ENCODE measurements around the gene NMNAT2.
"Not testable (repeated sequence)": the region's sequence is repeated elsewhere in the genome, so short reads cannot be mapped to it uniquely, and the experiment has no call there.

NMNAT2 gene

DNA sequence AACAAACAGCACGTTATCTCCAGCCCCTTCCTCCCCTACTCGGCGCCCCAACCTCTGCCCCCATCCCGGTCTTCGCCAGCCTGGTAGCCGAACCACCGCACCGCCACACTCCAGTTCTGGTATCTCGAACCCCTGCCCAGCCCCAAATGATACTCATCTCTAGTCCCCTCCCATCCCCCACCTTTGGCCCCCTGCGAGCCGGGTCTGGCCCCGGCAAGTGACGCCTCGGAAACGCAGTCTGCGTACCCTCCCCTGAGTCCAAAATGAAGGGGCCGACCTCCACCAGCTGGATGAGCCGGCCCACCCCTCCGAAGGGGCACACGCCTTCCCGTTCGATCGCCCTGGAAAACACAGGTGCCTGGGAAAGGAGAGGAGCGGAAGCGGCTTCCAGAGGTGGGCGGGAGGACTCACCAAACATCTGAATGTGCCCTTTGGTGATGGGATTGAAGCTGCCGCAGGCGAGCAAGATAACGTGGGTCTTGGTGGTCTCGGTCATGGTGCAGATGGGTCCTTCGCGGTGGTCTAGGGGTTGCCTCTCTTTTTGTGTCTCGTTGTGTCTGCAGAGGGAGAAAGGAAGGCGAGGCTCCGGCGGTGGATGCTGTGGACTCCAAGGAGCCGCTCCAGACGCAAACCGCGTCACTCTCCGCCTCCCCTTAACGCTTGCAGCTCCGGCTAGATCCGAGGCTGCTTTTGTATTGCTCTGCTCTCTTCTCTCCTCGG lies at the start of gene NMNAT2:
TSS of gene NMNAT2 (minus strand) at position 609 of the 720 bp plus-strand sequence. CDS start at position 496, 113 bp downstream.
- DNase-seq (ENCODE audit: low read depth), result no peak

DNA sequence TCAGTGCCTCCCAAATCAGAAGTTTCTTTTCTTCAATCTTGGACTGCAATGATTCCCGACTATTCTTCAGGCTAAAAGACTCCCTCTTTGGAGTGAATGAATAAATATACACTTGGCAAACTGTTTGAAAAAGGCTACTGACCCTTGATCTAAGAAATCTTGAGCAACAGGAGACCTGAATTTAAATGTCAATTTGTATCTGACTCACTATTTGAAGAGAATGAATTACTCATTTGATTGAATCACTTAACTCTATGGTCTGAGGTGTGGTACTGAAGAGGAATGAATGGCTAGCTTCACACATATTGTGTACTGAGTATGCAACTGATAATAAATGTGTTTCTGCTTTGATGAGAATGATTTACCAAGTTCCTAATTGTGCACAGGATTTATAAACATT lies 49.5 kb upstream of the NMNAT2 start:
- DNase-seq (ENCODE audit: low read depth), result no peak

DNA sequence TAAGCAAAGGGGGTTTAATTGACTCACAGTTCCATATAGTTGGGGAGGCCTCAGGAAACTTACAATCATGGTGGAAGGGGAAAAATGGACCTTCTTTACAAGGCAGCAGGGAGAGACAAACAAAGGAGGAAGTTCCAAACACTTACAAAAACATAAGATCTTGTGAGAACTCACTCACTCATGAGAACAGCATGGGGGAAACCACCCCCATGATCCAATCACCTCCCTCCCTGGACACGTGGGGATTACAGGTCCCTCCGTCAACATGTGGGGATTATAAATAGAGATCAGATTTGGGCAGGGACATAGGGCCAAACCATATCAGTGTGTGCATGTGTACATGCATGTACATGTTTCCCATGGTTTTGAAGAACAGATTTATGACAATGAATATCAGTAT lies 48.6 kb upstream of the NMNAT2 start:
- no peak for DNase-seq (ENCODE audit: low read depth)

DNA sequence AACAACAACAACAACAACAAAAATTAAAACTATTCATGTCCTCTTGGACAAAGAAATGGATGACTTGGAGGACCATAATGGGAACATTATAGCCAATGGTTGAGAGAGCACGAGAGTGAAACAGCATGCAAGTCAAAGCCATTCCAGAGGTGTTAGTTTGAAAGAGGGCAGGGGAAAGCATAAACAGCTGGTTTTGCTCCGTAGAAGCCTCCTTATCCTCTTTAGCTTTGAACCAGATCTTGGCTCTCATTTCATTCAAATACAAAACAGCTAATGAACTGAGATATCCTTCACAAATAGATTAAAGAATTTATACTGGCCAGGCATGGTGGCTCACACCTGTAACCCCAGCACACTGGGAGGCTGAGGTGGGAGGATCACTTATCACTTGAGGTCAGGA lies 45.4 kb upstream of the NMNAT2 start:
- no peak for DNase-seq (ENCODE audit: low read depth)

DNA sequence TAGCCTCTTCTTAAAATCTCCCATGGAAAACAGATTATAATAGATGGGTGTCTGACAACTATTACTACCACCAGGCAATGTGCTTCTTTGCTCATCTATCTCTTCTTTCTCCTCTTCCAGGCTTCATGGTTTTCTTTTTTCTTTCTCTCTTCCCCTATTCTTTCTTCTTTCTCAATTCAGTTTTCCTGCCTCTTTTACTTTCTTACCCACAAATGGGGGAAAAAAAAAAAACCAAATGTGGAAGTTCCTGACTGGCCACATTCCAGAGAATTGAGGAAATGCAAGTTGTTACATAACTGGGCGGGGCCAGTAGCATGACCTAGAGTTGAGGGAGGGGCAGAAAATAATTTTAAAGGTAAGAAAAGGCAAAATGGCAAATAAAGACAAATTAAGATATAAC lies 43.2 kb upstream of the NMNAT2 start:
- DNase-seq (ENCODE audit: low read depth), result no peak

DNA sequence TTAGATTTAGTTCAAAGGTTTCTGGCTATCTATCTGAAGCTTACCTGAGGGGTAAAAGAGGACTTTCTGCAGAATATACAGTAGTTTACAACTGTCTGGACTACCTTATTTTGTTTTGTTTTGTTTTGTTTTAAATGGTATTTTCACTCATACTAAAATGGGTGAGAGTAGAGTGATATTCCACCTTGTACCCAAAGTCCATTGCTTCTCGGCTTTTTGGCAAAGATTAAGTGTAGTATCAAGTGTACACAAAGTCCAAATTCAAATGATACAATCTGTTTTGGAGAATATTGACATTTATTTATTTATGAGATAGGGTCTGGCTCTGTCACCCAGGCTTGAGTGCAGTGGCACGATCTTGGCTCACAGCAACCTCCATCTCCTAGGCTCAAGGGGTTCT lies 42.4 kb upstream of the NMNAT2 start:
- DNase-seq (ENCODE audit: low read depth), result no peak

DNA sequence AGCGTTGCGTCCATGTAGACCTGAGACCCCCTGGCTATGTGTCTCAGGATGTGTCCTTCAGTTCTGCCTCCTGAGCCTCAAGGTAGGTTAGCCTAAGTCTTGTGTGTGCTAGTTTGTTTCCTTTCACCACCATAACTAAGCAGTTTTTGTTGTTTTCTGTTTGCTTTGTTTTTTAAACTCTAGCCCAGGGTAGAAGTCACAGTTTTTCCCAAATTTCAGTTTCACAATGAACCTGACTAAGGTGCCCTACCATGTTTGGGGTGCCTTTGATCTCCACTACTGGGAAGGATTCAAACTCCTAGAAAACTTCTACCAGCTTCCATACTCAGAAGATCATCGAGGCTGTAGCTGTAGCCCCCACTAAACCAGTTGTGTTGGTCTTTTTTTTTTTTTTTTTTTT lies 39.3 kb upstream of the NMNAT2 start:
- DNase-seq (ENCODE audit: low read depth), result no peak

DNA sequence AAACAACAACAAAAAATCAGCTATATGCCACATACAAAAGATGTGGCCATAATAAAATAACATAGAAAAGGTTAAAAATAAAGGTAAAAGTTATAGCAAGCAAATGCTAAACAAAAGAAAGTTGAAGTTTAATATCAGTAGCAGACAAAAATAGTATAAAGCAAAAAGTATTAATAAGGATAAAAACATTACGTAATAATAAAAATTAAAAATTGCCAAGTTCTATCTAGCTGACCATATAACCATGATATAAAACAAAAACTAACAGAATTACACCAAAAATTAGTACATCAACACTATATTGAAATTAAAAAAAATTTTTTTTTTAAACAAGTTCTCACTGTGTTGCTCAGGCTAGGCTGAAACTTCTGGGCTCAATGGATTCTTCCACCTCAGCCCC lies 38.6 kb upstream of the NMNAT2 start:
- no peak for DNase-seq (ENCODE audit: low read depth)

DNA sequence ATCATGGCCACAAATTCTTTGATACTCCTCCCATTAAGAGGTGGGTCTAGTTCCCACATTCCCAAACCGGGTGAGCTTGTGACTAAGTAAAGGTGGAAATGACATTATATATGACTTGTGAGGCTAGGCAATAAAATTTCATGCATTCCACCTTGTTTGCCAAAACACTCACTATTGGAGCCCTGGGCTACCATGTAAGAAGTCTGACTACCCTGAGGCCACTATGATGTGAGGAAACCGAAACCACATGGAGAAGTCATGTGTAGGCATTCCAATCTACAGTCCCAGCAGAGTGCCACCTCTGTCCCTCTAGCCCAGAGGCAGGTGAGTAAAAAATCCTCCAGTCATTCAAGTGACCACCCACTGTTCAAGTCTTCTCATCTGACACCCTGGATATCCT lies 36.2 kb upstream of the NMNAT2 start:
- DNase-seq (ENCODE audit: low read depth), result no peak

DNA sequence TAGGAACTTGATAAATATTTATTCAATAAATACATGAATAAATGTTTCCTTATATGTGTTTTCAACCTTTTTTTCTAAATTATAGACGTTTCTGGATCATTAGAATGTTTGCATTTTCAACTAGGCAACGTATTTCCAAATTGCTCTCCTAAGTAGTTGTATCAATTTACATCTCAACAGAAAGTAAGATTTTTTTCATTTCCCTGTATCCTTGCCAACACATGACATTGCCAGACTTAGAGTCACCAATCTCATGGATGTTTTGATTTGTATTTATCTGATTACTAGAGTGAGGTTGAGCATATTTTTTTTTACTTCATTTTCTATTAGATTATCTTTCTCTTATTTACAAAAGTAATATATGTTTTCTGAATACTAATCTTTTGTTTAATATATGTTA lies 31.9 kb upstream of the NMNAT2 start:
- no peak for DNase-seq (ENCODE audit: low read depth)

DNA sequence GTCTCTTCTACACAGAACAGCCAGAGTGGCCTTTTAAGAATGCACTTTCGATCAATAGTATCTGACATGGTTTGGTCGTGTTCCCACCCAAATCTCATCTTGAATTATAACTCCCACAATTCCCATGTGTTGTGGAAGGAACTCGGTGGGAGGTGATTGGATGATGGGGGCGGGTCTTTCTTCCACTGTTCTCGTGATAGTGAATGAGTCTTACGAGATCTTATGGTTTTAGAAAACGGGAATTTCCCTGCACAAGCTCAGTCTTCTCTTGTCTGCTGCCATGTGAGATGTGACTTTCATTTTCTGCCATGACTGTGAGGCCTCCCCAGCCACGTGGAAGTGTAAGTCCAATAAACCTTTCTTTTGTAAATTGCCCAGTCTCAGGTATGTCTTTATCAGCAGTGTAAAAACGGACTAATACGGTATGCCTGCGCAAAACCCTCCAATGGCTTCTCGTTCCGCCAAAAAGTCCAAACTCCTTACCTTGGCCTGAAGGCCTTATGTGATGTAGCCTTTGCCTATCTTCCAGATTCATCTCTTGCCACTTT lies 31.1 kb upstream of the NMNAT2 start:
- no peak for DNase-seq (ENCODE audit: low read depth)

DNA sequence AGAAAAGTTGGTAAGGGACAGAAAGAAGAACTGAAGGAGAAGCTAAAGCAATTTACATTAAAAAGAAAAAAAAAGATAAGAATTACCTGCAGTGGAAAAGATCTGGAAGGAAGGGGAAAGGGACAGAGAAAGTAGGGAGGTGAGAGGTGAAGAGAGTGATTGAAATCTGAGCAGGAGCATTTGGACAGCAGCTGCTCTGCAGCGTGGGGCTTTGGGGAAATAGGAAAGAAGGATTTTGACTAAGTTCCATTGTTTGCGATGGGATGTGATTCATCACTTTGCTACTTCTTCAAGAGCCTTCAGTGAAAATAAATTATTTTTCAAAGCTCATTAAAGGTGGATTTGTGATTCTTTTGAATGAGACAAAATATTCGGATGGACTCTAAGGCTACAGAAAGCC lies 26.1 kb upstream of the NMNAT2 start:
- DNase-seq (ENCODE audit: low read depth), result no peak

DNA sequence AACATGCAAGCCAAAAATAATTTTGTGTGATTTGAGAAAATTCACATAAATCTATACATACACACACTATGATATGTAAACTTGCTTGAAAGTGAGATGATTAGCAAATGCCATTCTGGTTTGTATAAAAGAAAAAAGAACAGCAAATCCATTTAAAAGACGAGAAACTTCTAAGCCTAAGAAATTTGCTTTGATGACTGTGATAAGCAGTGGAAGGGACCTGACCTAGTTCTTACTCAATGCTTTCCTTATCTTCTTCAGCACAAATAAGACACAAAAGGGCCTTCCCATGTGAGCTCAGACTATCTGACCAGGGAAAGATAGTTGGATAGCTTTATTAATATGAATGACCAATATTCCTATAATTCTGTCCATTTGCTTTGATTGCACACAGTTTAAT lies 25.3 kb upstream of the NMNAT2 start:
- DNase-seq (ENCODE audit: low read depth), result no peak

DNA sequence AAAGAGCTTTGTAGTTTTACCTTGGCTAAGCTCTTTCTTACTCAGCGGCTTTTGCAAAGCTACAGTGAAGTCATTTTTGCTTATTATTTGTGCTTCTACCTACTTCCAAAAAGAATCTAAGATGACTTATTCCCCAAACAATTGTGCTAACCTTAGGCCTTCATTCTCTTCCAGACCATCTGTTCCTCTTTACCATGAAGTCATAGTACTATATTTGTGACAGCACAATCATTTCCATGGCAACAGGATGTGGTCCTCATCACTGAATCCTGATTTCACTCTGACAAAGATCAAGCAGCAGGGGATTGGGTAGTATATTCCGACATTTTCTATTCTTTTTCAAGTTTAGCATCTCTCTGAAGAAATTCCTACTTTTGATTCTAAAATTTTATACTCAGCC lies 24.8 kb upstream of the NMNAT2 start:
- DNase-seq (ENCODE audit: low read depth), result no peak

DNA sequence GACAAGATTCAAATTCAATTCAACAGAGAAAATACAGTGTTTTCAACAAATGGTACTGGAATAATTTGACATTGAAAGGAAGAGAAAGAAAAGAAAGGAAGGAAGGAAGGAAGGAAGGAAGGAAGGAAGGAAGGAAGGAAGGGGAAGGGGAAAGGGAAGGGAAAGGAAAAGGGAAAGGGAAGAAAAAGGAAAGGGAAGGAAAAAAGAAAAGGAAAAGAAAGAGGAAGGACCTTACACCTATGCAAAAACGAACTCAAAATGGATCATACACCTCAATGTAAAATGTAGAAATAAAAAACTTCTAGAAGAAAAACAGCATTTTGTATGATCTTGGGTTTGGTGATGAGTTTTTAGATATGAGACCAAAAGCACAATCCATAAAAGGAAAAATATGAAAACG lies 19.9 kb upstream of the NMNAT2 start:
- no peak for DNase-seq (ENCODE audit: low read depth)

DNA sequence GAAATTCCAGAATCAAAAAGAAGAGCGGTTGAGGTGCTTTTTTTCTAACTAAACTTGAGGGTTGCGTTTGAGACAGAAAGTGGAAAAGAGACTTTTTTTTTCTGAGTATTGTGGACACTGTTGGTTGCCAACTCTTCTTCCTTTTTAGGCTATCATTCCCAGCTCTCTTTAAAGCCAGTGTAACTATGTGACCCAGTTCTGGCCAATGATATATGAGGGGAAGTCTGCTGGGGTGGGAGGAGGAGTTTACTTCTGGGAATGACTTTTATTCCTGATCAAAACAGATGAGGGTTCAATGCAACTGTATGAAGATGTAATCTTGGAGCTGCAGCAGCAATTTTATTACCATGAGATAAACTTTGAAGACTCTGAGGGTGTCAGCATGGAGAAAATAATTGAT lies 17.3 kb upstream of the NMNAT2 start:
- DNase-seq (ENCODE audit: low read depth), result no peak

DNA sequence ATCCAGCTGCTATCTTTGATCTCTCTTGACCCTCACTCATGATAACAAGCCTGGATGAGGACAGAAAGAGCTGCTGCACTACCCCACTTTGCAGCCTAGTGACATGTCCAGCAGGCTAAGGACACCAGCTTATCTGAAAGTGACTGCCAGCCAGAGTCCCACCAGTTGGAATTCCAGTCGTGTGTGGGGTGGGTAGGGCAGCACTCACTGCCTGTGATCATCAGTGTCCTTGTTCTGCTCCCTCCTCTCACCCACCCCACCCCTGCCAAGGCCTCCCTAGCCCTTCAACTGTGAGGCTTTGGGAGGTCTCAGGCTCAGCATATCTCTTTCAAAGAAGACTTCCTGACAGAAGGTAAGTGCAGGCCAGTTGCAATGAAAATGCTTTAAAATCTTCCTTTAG lies 15.5 kb upstream of the NMNAT2 start:
- DNase-seq (ENCODE audit: low read depth), result no peak

DNA sequence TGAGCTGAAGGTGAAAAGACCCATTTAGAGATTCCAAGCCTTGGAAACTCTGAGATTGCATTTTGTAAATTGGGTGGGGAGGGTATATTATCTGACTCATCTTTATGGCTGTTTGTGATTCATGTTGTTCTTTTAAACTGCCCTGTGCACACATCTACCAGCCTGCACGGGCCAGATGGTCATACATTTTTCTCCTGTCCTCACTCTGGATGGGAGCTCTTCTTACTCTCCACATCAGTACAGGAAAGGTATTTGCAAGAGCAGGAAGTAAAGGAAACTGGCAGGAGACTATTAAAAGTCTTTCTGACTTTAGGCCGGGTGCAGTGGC lies 14.3 kb upstream of the NMNAT2 start:
- DNase-seq (ENCODE audit: low read depth), result no peak

DNA sequence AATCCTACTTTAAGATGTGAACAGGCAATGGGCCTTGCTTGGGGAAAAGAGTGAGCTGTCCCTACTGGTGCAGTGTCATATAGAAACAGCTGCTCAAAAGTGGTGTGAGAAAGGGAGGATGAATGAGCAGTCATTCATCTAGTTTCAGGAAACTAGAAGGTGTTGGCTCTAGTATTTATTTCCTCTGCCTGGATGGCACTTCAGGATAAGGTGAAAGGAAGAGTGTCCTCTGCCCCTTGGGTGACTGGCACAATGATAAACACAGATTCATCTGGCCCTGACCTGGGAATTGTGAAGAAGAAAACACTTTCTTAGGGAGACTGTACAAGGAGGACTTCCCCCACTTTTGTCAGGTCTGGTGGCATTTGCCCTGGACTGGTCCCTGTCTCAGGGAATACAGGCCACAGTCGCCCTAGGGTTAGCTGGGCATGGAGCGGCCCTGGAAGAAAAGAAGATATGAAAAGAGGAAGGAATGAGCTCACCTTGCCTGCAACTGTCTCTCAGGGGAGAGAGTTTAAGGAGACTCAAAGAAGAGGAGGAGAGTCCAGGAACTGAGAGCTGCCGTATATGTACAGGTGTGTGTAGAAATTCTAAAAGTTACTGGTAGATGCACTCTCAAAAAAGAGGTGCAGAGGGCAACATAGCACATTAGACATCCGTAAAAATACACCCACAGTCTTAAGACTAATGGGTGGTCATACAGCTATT lies 13.8 kb upstream of the NMNAT2 start:
- DNase-seq (ENCODE audit: low read depth), result no peak

DNA sequence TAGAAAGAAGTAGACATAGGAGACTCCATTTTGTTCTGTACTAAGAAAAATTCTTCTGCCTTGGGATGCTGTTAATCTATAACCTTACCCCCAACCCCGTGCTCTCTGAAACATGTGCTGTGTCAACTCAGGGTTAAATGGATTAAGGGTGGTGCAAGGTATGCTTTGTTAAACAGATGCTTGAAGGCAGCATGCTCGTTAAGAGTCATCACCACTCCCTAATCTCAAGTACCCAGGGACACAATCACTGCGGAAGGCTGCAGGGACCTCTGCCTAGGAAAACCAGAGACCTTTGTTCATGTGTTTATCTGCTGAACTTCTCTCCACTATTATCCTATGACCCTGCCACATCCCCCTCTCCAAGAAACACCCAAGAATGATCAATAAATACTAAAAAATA lies 9.4 kb upstream of the NMNAT2 start:
- DNase-seq (ENCODE audit: low read depth), result not testable (repeated sequence)

DNA sequence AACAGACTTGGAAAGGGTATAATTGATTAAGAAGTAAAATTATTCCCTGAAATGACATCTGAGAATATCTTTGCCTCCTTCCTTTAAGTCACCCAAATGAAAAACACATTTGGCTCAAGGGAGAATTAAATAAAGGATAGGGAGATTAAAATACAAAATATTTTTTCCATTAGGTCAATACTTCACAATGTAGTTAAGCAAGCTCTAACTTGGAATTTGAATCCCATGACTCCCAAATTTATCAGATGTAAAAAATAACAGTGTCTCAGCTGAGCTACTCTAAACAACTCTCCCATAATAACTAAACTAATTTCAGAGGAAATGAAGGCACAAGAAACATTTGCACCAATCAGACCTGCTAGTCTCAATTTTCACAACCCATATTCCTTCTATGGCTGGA lies 6.5 kb upstream of the NMNAT2 start:
- no peak for DNase-seq (ENCODE audit: low read depth)

DNA sequence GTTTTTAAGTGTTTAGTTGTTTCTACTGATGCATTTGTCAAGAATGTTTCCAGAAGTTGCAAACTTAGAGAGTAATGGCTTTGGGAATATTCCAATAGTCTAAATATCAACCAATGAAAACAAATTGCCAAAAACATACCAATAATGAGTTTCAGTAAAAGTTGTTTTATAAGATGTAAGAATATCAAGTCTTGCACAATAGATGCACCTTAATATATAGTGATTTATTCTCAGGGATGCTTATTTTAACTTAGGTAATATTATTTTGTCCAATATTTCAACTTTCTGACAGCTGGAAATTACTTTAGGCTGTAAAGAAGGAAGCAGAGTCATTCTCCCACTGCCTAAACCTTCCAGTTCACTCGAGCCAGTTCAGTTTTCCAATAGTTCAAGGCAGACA lies 5.4 kb upstream of the NMNAT2 start:
- DNase-seq (ENCODE audit: low read depth), result no peak

DNA sequence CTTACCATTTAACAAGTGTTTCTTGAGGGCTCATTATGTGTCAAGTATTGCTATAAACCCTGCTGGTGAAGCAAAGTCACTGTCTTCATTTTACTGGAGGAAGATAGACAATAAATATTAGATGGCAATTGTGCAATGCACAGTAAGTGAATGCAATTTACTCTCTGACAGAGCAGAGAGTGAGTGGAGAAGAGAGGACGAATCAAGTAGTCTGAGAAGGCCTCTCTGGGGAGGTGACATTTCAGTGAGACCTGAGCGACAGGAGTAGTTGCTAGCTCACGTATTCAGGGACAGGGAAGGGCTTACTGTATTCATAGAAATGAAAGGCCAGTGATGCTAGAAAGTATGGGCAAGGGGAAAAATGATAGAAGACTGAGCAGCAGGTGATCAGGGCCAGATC lies 1.2 kb upstream of the NMNAT2 start:
- DNase-seq (ENCODE audit: low read depth), result no peak

DNA sequence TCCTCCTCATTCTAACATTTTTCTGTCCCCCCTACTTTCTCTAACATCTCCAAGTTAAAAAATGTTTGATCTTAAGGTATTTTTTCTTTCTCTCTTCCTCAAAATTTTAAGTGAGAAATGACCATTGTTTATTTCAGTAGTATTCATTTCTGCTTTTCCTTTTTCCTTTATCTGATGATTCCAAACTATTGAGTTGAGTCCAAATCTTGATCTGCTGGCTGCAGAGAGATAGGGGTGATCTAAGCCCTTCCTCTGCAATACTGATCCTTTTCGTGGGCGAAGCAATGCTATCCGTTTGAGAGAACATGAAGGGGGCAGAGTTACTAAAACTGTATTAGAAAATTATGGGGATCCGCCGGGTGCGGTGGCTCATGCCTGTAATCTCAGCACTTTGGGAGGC lies 516 bp upstream of the NMNAT2 start:
- no peak for DNase-seq (ENCODE audit: low read depth)

Measured in stimulated activated CD8-positive, alpha-beta memory T cell treated with anti-CD3 and anti-CD28 coated beads, Interleukin-15, amount 100 ng/mL, for 1 hour (primary cell).